GM21737 (cell line): Measurements from ENCODE around the gene PGC.

Source experiments
- ATAC-seq: cut with Tn5 transposase; IDR thresholded peaks from one replicate; pipeline ENCODE4 v1.9.1; 2021; ENCODE audit warnings: mild to moderate bottlenecking, moderate library complexity; ENCODE audit not compliant: unreplicated experiment

Gene PGC

DNA sequence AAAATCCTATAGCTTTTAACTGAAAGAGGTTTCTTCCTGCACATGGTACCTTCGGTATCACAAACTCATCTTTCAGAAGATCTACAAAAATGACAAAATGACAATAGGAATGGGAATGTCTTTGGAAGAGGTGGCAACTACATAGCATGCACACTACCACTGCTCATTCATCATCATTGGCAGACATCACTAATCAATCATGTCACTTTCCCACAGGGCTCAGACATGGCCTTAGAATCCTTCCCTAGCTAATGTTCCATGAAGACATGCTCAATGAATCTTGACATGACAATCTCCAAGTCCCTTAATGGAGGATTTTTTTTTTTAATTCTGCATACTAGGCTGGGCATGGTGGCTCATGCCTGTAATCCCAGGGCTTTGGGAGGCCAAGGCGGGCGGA is 3.2 kb upstream of the PGC start:
- ATAC-seq: no peak

DNA sequence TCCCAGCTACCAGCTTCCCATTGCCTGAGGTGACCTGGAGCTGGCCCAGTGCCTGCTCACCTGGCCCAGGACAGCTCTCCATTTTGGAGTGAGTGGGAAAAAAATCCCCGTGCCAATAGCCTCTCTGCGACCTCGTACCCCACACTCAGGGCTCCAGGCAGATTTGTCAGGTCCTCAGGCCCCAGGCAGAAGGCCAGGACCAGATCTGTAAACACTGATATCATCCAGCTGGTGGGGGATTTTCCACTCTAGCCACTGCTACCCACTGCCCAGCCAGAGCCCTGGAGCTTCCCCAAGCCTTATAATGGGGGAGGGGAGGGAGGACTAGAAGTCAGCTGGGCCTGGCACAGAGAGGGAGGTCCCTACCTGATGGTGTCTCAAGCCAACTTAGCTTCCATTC is 1.3 kb upstream of the PGC start:
- ATAC-seq: no peak

DNA sequence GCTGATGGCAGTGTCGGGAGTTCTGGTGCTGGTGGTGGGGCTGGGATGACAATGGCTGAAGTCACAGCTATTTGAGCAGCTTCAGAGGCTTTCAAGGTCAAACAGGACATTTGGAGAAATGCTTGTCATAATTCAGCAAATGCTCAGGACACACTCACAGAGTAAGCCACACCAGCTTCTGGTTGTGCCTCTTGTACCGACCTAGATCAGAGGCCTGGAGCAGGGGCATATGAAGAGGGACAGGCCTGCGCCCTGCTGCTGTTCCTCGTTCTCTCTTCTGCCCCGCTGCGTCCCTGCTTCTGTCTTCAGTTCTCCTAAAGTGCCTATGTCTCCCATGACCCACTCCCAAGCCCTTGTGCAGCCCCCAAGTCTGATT is 893 bp upstream of the PGC start:
- no peak for ATAC-seq

DNA sequence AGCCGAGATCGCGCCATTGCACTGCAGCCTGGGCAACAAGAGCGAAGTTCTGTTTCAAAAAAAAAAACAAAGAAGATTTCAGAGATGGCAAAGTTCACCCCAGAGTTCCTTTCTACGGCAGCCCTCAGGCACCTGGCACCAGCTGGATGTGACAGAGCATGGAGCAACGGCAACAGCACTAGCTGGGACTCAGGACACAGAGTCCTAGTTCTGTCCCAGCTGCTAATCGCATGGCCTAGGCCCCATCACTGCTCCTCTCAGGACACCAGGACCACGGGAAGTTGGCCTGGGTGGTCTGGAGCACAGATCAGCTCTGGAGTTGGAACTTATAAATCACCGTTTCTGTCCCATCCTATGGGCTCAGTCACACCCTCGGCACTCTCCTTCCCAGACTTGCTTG is 1.1 kb downstream of the PGC start:
- no peak for ATAC-seq

DNA sequence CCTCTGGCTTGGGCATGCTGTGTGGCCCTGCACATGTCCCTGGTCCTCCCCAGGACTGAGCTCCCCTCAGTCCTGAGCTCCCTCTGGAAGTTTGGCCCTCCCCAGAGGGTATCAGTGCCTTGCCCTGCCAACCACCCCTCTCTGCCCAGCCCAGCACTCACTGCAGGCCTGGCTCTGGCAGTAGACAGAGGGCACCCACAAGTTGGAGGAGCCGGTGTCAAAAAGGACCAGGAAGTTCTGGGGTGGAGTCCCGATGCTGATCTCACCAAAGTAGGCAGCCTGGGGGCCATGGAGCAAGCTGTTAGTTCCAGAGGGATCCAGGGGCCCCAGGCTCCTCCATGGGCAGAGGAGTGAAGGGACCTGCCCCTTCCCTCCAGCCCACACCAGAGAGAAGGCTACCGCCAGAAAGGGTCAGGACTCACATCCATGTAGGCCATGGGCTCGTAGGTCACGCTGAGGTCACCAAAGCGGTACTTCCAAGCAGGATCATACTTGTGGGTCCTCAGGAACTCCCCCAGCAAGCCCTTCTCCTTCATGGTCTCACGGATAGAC is 2.9 kb downstream of the PGC start:
- ATAC-seq: no peak

DNA sequence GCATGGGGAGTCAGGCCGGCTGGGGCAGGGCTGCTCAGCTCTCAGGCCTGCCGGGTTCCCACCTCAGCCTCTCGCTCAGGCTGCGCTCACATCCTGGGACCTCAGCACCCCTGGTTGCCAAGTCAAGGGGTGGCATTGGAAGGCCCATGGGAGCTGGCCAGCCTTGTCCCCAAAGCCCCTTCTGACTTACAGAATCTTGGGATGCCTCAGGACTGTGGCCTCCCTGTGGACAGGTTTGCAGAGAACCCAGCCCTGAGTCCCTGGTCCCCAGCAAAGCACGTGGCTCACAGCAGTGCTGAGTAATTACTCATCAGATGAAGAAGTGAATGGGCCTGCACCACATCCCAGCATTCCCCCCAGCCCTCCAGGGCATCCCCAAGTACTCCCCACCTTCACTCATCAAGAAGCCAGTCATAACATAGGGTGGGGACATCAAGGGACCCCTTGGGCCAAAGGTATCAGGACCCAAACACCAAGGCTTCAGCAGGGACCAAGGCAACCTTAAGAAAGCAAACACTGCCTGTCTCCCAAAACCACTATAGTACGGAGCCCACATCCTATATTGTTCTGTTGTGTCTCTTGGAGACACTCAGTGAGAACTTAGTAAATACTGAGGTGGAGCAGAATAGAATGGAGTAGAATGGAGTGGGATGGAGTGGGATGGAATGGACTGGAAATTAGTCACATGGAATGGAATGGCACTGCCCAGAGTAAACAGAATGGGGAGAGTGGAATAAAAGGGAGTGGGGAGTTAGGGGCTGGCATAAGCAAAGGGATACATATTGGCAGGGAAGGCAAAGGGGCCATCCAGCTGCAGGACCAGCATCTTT is 3.6 kb downstream of the PGC start:
- ATAC-seq: no peak

DNA sequence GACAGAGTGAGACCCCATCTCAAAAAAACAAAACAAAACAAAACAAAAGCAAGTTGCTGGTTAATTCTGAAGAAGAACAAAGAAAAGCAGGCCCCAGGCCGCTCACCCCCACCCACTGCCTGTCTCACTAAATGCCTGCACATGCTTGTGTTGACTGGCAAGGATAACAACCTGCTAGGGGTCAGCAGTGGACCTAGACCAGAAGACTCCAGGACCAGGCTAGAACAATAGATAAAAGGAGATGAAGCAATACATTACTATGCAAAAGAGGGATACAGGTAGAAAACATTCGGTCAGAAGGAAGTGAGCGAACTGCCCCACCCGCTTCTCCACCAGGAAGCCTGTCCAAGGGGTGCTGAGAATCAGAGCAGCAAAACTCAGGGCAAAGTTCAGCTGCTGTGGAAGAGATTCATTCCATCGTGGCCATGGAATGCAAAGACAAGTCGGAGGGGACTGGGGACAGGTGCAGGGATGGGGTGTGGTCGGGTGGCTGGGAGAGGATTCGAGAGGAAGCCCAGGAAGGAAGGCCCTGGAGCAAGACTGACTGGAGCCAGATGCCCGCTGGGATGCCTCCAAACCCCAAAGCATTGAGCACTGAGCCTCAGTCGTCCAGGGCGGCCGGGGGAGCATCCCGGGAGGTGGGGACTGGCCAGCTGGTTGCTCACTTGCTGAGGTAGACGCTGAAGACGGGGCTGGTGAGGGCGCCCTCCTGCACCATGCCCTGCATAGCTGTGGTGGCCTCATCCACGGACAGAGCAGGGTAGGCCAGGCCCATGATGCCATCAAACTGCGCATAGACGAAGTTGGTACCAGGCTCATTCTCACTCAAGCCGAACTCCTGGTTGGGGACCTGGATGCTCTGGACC is 5.3 kb downstream of the PGC start:
- ATAC-seq: no peak

DNA sequence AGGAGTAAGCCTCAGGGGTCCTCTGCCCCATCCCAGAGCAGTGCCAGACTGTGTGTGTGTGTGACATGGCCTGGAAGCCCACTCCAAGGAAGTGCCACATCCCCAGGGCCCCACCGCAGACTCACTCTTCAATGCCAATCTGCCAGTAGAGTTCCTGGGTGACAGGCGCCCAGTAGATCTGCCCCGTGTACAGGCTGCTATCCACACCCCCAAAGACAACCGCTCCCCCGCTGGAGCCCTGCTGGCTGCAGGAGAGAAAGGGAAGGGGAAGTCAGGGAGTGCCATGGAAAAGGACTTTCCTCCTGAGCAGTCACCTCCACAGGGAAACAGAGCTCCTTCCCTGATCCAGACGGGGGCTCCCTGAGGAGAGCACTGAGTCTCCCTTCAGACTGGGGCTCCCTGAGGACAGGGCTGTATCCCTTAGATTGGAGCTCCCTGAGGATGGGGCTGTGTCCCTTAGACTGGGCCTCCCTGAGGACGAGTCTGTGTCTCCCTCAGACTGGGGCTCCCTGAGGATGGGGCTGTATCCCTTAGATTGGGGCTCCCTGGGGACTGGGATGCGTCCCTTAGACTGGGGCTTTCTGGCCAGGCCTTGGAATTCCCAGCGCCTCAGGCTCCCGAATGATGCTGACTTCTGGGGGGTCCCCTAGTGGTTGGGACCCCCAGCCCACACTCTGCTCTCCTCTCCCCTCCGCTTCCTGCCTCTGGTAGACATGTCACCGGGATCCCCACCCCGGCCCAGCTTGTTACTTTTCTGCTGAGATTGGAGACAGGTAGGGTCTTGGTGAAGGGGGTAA is 6.6 kb downstream of the PGC start:
- no peak for ATAC-seq

DNA sequence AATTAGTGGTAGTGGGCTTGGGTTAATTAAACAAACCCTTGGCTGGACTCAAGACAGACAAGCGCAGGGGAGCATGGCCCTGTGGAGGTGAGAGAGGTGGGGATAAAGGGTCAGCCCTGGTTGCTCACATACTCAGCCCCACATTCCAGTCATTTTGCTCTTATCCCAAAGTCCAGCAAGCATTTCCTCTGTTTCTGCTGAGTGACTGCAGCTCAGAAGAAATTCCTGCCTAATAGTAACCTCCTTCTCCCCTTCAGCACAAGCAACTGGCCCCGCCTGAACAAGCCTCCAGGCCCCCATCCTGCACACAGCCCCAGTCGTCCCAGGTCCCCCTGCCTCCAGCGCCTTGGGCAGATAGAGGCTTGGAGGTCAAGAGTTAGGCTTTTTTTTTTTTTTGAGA is 8.2 kb downstream of the PGC start:
- ATAC-seq: no peak

DNA sequence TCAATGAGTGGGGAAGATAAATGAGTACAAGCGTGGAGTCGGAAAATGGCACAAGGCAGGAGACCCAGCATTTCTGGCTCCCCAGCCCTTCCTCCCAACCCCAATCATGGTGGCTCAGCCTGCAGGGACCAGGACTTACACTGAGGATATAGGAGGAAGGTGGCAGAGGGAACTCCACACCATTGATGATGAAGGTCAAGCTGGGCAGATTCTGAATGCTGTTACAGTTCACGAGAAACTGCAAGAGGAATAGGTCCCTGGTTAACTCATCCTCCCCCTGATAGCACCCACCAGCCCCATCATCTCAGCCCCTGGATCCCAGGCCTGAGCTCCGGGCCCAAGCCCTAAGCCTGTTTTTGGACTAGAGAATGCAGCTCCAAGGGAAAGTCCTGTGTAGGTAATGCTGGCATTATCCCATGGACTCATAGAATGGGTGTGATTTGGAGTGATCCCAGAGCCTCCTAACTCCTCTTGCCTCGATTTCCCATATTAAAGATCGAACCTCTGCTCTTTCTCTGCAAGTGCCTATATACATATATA is 9.5 kb downstream of the PGC start:
- no peak for ATAC-seq

DNA sequence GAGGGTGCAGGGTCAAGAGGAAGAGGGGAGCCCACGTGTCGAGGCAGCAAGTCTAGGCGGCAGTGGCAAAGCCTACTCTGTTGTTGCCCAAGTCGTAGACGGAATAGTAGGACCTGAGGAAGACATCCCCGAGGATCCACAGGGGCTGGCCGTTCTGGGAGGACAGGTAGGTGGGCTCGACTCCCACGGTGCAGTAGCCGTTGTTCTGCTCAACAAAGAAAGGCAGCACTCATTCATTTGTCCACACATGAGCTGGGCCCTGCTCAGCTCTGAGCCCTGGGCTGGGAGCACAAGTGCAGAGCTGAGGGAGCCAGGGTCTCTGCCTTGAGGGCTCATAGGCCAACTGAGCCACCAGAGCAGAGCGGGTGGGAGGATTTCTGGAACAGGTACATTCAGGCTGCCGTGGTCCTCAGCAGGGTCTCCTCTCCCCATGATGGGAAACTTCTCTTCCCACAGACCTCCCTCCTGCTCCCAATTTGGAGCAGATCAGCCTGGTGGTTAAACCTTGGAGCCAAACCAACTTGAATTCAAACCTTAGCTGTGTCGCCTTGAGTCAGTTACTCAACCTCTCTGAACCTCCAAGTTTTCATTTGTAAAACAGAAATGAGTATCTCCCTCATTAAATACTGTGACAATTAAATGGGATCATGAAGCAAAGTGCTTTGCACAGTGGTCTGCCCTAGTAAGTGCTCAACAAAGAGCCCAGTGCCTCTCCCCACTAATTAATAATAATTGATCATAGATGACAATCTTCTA is 10.2 kb downstream of the PGC start:
- no peak for ATAC-seq

DNA sequence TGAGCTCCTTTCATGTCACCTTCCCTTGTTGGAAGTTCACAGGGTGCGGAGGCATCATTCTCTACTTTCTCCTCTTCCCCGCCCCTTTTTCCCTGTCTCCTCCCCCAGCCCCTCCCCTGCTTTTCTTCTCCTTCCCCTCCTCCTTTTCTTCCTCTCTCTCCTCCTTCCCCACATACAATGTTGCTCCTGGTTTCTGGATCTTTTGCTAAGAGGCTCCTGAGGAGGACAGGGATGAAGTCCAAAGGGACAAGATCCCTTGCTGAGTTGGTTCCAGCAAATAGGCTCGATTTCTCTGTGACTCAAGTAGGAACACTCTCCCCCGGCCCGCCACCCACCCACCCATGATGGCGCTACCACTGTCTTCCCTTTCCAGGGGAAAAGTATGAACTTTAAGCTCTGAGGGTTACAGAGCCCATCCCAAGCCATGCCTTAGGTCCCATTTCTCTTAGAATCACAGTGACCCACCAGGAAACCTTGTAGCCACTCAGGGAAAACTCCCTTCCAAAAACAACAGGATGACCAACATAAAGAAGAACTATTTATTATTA is 10.9 kb downstream of the PGC start:
- no peak for ATAC-seq

DNA sequence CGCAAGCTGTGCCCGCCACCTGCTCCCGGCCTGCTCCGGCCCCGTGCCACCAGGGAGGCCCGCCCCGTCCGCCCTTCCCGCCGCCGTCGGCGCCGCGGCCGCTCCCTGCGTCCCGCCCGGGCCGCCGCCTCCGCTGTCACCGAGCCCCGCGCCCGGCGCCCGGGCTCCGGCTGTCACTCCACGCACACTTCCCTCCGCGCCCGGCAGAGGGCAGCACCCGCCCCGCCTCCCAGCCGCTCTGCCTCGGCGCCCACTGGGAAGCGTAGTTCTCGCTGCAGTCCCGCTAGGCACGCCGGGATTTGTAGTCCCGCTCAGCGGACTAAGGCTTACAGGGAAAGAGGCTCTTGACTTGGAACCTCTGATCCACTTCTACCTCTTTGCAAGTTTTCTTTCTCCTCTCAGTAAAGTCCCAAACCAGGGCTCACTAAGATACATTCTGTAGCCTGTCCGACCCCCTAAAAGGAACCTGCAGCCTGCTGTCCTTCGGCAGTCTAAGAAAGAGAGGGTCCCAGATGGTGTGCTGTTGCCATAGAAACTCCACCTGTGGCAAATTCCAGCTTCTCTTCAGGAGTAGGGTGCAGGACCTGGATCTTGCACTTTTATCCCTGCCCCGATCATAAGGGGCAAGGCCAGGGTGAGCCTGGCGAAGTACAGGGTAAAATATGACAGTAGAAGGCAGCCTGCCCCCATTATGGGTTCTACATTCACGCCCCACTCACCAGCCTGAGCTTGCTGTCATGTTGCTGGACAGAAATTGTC is 11.6 kb downstream of the PGC start, which contains the start of gene TFEB:
TSS of gene TFEB (minus strand) at position 182 of the 759 bp plus-strand sequence. CDS start 44,395 bp downstream, outside the sequence.
- peak; percentile 43 for ATAC-seq

DNA sequence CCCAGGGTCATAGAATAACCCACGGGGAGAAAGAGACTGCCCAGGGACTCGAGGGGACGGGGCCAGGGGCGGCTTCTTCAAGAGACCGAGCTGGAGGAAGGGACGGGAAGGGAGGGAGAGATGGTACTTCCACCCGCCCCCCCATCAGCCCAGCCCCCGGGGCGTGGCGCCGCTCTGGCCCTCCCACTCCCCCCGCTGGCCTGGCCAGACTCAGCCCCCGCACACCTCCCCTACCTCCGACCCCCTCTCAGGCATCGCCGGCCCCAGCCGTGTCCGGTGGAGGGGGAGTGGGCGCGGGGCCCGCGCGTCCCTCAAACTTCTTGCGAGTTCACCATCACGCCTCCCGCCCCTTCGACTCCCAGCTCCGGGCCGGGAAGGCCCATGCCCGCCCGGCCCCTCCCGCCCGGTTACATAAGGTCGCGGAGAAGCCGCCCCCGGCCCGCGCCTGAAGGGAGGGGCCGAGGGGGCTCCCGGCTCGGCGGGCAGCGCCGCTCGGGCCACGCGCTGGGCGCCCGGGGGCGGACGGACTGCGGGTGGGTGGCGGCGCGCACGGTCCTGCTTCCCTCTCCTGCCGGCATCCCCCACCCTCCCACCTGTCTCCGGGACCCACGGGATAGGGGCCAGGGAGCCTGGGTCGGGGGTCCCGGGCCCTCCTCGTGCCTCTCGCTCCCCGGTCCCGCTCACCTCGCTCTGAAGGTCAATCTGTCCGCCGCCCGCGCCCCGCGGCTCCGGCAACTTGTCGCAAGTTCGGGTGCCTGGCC is 12.4 kb downstream of the PGC start:
- peak; percentile 18 for ATAC-seq

DNA sequence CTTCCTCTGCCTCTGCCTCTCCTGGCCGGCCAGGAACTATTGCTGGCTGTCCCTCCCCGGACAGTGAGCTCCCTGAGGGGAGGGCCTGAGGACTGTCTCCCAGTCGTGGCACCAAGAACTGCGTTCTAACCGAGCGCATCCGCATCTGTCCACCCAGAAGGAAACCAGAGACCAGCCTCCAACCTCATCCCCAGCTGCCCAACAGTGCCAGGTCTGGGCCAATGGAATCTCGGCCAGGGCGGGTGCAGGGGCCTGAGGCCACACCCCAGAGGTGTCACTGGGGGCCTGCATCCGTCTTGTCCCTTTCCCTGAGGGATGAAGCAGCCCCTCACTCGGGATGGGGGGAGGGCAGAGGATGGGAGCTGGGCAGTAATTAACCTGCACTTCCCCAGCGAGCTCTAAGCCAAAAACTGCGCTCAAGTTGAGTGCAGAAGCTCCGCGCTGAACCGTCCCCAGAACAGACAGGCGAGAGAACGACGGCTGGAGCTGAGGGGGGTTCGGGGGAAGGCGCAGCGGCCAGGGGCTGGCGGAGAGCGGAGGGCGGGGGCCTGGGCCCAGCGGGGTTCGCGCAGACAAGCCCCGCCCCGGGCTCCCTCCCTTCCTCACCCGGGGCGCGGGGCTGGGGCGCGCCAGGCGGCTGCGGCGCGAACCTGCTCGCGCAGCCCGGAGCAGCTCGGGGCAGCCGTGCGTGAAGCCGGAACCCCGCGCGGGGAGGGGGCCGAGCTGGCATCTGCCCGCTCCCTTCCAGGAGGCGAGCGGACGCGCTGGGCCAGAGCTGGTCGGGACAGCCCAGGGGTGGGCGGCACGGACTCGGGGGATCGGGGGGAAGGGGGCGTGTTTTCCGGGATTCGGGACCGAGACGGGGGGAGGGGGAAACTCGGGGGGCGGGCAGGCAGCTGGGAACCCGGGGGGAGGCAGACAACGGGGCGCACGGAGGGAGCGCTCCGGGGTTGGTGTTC is 13.2 kb downstream of the PGC start:
- peak; percentile 44 for ATAC-seq

DNA sequence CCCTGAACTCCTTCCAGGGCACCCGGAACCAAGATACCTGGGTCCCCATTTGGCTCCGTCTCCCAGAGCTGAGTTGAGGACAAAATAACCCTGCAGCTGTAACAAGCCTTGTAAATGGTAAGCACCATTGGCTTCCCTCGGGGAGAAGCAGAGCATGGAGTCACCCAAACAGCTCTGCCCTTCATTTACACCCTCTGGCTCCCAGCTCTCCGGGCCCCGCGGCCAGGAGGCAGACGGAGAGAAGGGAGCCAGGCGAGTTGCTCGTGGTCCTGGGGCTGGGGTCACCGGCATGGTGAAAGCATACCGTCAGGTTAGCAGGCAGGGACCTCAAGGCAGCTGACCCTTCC is 13.9 kb downstream of the PGC start:
- no peak for ATAC-seq
